ENCODE results near the gene KNSTRN. TPM values are rescaled to one million over a fixed set of nuclear protein-coding genes. Genes with fewer than 3 reads are reported as not detected.

KNSTRN gene
- total and polyA plus RNA-seq, 4 donors, result 3.4 to 28.1 (median 8.9) TPM

DNA sequence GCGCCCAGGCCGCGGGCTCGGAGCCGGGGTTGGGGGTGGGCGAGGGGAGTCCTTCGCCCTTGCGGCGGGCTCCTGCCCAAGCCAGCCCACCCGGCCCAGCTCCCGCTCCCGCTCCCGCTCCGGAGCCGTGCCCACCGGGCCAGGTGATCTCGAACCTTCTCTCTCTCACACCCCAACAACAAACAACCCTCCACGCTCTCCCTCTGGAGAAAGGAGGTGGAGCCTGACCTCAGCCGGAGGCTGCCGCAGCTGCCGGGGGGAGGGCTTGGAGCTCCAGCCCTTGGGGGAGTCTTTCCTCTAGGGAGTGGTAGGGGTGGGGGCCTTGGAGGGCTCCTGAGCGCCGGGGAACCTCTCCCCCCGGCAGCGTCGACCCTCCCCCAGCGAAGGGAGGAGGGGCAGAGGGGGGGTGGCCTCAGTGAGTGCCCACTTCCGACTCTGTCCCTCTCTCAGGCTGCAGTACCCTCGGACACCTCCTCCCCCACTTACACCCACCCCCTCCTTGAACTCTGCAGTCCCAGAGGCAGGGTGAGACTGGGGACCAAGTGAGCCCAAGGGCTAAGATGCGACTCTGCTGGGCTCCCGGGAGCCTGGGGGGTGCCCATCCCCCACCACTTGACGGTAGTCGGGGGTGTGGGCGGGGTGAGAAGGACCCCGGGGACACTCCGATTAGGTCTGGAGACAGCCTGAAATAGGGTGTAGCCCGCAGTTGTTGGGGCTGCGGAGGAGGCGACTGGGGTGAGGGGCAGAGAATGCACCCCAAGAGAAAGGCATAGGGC, 53.8 kb downstream of the KNSTRN start:
- 2% methylated on average over 39 of the region's 39 CpGs for WGBS
- H3K9me3 ChIP-seq (ENCODE audit: control insufficient read depth in 4 of 4, low read length in 3 of 4), result no peaks in the 10 kb centered on the region
- peaks cover 10 to 25% (median 19%) of the 10 kb centered on the region in 4 donors for H3K4me1 ChIP-seq (ENCODE audit: control insufficient read depth in 4 of 4, insufficient read depth in 4 of 4, low read length in 3 of 4)
- H3K27me3 ChIP-seq (ENCODE audit: control insufficient read depth in 4 of 4, insufficient read depth in 4 of 4, low read length in 3 of 4), result peaks cover 0 to 6% (median 0%) of the 10 kb centered on the region in 4 donors
- H3K27ac ChIP-seq (ENCODE audit: low read depth in 1 of 2, low read length in 2 of 2), result no peak overlapping the region
- no peak for DNase-seq (ENCODE audit: low spot score)
- H3K9ac ChIP-seq (ENCODE audit: low read depth in 1 of 2, low read length in 2 of 2), result no peak overlapping the region
- H3K4me3 ChIP-seq (ENCODE audit: low read depth in 1 of 3, low read length in 3 of 3), result peak overlapping the region in 1 of 3 donors; percentile 12
- no peaks in the 10 kb centered on the region for H3K36me3 ChIP-seq (ENCODE audit: control insufficient read depth in 4 of 4, insufficient read depth in 3 of 4, low read depth in 1 of 4, low read length in 3 of 4)
- TF ChIP-seq NR2F2 (IDR thresholded peaks at IDR 0.05) (no peak), EGR1 (IDR thresholded peaks at IDR 0.05; ENCODE audit: low read depth in 2 of 2) (no peak), TAF1 (conservative IDR thresholded peaks at IDR 0.05) (no peak), JUND (IDR thresholded peaks at IDR 0.05) (no peak), HNF4A (conservative IDR thresholded peaks at IDR 0.05) (no peak), RAD21 (IDR thresholded peaks at IDR 0.05) (no peak), FOXA2 (IDR thresholded peaks at IDR 0.05) (no peak), FOXA1 (IDR thresholded peaks at IDR 0.05) (no peak), SP1 (IDR thresholded peaks at IDR 0.05) (no peak), GABPA (IDR thresholded peaks at IDR 0.05 in 1 of 2, conservative IDR thresholded peaks at IDR 0.05 in 1 of 2) (no peak), YY1 (IDR thresholded peaks at IDR 0.05) (no peak), HNF4G (IDR thresholded peaks at IDR 0.05) (no peak)
- TF ChIP-seq, protein P1, sequence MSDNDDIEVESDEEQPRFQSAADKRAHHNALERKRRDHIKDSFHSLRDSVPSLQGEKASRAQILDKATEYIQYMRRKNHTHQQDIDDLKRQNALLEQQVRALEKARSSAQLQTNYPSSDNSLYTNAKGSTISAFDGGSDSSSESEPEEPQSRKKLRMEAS (IDR thresholded peaks at IDR 0.05), result no peak
- TF ChIP-seq, protein P2, sequence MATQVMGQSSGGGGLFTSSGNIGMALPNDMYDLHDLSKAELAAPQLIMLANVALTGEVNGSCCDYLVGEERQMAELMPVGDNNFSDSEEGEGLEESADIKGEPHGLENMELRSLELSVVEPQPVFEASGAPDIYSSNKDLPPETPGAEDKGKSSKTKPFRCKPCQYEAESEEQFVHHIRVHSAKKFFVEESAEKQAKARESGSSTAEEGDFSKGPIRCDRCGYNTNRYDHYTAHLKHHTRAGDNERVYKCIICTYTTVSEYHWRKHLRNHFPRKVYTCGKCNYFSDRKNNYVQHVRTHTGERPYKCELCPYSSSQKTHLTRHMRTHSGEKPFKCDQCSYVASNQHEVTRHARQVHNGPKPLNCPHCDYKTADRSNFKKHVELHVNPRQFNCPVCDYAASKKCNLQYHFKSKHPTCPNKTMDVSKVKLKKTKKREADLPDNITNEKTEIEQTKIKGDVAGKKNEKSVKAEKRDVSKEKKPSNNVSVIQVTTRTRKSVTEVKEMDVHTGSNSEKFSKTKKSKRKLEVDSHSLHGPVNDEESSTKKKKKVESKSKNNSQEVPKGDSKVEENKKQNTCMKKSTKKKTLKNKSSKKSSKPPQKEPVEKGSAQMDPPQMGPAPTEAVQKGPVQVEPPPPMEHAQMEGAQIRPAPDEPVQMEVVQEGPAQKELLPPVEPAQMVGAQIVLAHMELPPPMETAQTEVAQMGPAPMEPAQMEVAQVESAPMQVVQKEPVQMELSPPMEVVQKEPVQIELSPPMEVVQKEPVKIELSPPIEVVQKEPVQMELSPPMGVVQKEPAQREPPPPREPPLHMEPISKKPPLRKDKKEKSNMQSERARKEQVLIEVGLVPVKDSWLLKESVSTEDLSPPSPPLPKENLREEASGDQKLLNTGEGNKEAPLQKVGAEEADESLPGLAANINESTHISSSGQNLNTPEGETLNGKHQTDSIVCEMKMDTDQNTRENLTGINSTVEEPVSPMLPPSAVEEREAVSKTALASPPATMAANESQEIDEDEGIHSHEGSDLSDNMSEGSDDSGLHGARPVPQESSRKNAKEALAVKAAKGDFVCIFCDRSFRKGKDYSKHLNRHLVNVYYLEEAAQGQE (IDR thresholded peaks at IDR 0.05), result no peak
- TF ChIP-seq, protein P3, sequence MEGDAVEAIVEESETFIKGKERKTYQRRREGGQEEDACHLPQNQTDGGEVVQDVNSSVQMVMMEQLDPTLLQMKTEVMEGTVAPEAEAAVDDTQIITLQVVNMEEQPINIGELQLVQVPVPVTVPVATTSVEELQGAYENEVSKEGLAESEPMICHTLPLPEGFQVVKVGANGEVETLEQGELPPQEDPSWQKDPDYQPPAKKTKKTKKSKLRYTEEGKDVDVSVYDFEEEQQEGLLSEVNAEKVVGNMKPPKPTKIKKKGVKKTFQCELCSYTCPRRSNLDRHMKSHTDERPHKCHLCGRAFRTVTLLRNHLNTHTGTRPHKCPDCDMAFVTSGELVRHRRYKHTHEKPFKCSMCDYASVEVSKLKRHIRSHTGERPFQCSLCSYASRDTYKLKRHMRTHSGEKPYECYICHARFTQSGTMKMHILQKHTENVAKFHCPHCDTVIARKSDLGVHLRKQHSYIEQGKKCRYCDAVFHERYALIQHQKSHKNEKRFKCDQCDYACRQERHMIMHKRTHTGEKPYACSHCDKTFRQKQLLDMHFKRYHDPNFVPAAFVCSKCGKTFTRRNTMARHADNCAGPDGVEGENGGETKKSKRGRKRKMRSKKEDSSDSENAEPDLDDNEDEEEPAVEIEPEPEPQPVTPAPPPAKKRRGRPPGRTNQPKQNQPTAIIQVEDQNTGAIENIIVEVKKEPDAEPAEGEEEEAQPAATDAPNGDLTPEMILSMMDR (IDR thresholded peaks at IDR 0.05; ENCODE audit: low read depth, low read length, missing input control), result no peak
- TF ChIP-seq, protein P4, sequence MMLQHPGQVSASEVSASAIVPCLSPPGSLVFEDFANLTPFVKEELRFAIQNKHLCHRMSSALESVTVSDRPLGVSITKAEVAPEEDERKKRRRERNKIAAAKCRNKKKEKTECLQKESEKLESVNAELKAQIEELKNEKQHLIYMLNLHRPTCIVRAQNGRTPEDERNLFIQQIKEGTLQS (IDR thresholded peaks at IDR 0.05), result no peak
- TF ChIP-seq, protein P5, sequence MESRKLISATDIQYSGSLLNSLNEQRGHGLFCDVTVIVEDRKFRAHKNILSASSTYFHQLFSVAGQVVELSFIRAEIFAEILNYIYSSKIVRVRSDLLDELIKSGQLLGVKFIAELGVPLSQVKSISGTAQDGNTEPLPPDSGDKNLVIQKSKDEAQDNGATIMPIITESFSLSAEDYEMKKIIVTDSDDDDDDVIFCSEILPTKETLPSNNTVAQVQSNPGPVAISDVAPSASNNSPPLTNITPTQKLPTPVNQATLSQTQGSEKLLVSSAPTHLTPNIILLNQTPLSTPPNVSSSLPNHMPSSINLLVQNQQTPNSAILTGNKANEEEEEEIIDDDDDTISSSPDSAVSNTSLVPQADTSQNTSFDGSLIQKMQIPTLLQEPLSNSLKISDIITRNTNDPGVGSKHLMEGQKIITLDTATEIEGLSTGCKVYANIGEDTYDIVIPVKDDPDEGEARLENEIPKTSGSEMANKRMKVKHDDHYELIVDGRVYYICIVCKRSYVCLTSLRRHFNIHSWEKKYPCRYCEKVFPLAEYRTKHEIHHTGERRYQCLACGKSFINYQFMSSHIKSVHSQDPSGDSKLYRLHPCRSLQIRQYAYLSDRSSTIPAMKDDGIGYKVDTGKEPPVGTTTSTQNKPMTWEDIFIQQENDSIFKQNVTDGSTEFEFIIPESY (IDR thresholded peaks at IDR 0.05), result no peak

Measured in liver (tissue), 9 donors.